Measurements from ENCODE around the gene TALDO1.

DNA sequence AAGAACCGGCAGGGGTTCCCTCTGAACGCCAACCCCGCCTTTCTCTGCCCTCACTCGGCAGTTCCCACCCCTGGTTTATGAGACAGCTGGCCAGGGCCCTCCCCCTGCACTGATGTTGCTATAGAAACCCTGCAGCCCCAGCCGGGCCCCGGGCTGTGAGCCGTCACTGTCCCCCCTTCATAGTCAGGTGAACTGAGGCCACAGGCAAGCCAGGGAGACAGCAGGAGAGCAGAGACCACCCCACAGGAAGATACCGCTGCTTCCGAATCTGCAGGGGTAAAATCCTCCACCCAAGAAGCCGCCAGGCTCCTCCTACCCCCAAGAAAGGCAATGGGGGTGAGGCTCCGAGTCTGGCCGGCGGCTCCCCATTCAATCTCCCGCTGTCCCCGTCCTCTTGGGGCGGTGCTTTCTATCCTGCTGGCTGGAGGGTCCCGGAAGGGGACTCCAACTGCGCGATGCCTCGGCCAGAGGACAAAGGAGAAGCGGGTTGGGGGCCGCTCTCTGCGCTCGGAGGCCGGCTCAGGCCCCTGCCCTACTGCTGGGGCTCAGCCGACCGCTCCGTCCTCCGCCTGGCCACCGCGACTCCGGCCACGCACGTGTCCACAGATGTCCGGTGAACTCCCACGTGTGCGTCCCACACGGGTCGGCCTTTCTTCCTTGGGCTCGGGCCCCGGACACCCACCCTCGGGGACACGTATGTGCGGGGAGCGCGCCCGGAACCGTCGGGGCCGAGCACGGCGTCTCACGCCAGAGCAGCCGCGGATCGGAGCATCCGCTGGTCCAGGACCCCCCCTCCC is 50.2 kb downstream of the TALDO1 start:
- no peak for TF ChIP-seq EZH2phosphoT487 (IDR thresholded peaks at IDR 0.05; ENCODE audit: borderline replicate concordance, low read length)
- TF ChIP-seq, protein P1, sequence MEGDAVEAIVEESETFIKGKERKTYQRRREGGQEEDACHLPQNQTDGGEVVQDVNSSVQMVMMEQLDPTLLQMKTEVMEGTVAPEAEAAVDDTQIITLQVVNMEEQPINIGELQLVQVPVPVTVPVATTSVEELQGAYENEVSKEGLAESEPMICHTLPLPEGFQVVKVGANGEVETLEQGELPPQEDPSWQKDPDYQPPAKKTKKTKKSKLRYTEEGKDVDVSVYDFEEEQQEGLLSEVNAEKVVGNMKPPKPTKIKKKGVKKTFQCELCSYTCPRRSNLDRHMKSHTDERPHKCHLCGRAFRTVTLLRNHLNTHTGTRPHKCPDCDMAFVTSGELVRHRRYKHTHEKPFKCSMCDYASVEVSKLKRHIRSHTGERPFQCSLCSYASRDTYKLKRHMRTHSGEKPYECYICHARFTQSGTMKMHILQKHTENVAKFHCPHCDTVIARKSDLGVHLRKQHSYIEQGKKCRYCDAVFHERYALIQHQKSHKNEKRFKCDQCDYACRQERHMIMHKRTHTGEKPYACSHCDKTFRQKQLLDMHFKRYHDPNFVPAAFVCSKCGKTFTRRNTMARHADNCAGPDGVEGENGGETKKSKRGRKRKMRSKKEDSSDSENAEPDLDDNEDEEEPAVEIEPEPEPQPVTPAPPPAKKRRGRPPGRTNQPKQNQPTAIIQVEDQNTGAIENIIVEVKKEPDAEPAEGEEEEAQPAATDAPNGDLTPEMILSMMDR (IDR thresholded peaks at IDR 0.05; ENCODE audit: low read depth, low read length, poor library complexity, severe bottlenecking): no peak

Data from DOHH2 (cell line).